Measurements from ENCODE around the gene BANF2. TPM values are rescaled to one million over a fixed set of nuclear protein-coding genes. Genes with fewer than 3 reads are reported as not detected.

Gene BANF2
- total and polyA plus RNA-seq, 2 of the 13 experiments (the other 11 are each of a cell fraction or from before 2014, with no cell fraction given), result 0.35 TPM; not detected in 1

GRCh38 chr20:17684077-17684888 lies 15.5 kb upstream of the BANF2 start (continued):
- TF ChIP-seq NFAT5 (CRISPR knock-in tag; IDR thresholded peaks at IDR 0.05) (0 out of 2 replicates have a peak, but pooled peaks have one; percentile 62), ZNF121 (CRISPR knock-in tag; IDR thresholded peaks at IDR 0.05) (peak; percentile 60; the same call in 1 of the 2 replicates), HNF1B (CRISPR knock-in tag; IDR thresholded peaks at IDR 0.05) (peak; percentile 97), MLXIP (CRISPR knock-in tag; IDR thresholded peaks at IDR 0.05; ENCODE audit: borderline replicate concordance) (no peak), HNRNPH1 (optimal IDR thresholded peaks at IDR 0.05; ENCODE audit: low read depth, low read length) (peak; percentile 49), MED1 (CRISPR knock-in tag; IDR thresholded peaks at IDR 0.05) (peak; percentile 96), EP300 (IDR thresholded peaks at IDR 0.05; ENCODE audit: low read depth in 2 of 2, low read length in 2 of 2) (peak; percentile 86 to 98), EP300 (CRISPR knock-in tag; IDR thresholded peaks at IDR 0.05; ENCODE audit: borderline replicate concordance) (peak; percentile 94), ZBTB49 (CRISPR knock-in tag; IDR thresholded peaks at IDR 0.05; ENCODE audit: borderline replicate concordance) (no peak), DNMT1 (CRISPR knock-in tag; IDR thresholded peaks at IDR 0.05) (no peak), ZNF749 (CRISPR knock-in tag; IDR thresholded peaks at IDR 0.05; ENCODE audit: borderline replicate concordance) (0 out of 2 replicates have a peak, but pooled peaks have one; percentile 91), GPN1 (CRISPR knock-in tag; IDR thresholded peaks at IDR 0.05; ENCODE audit: borderline replicate concordance) (no peak), CENPBD1 (CRISPR knock-in tag; IDR thresholded peaks at IDR 0.05; ENCODE audit: borderline replicate concordance, low read depth) (peak; percentile 29; the same call in 1 of the 2 replicates), NCOR1 (IDR thresholded peaks at IDR 0.05; ENCODE audit: borderline replicate concordance, low read length) (peak; percentile 92; the same call in 1 of the 2 replicates)

Data from HepG2 (cell line).